ENCODE measurements around the gene JUN. TPM values are rescaled to one million over a fixed set of nuclear protein-coding genes. Genes with fewer than 3 reads are reported as not detected.
A peak's percentile ranks its signal among the peaks of the same experiment; 100 is the strongest.

The JUN gene
- total and polyA plus RNA-seq, 2 donors from 2014 or later = 41.8 to 109 TPM

GRCh38 chr1:58815069-58815685 is 31.3 kb upstream of the JUN start:
- H3K9me3 ChIP-seq (ENCODE audit: control insufficient read depth in 2 of 3, insufficient read depth in 1 of 3, low read length in 3 of 3) = no peaks in the 10 kb centered on the region
- no peaks in the 10 kb centered on the region for H3K27me3 ChIP-seq (ENCODE audit: control insufficient read depth, insufficient read depth, low read length)
- intact Hi-C loops (cut with DNase I) = no loop called here
- no peaks in the 10 kb centered on the region for H3K36me3 ChIP-seq (ENCODE audit: control insufficient read depth in 2 of 3, insufficient read depth in 3 of 3, low read length in 3 of 3)
- peaks cover 0 to 15% (median 5%) of the 10 kb centered on the region in 3 donors for H3K4me1 ChIP-seq (ENCODE audit: control insufficient read depth in 2 of 3, insufficient read depth in 2 of 3, low read depth in 1 of 3, low read length in 3 of 3)
- peak overlapping the region in 2 of 3 donors; percentile 64 to 74 for H3K9ac ChIP-seq (ENCODE audit: low read length in 3 of 3)
- no peak for FAIRE-seq
- H3K27ac ChIP-seq (ENCODE audit: low read depth in 2 of 2, low read length in 2 of 2) = peak overlapping the region; percentile 73 to 87
- peak; percentile 88 to 95 (median 92) for DNase-seq
- peak overlapping the region; percentile 68 to 86 (median 76) for H3K4me3 ChIP-seq (ENCODE audit: low read length in 3 of 3)
- no peak for TF ChIP-seq CTCF (IDR thresholded peaks at IDR 0.05; ENCODE audit: borderline replicate concordance, extremely low read depth, insufficient read depth)

- FAIRE-seq (no peak), DNase-seq (peak; percentile 64 to 89 (median 67))
- Histone ChIP-seq H3K27me3 (ENCODE audit: control insufficient read depth, insufficient read depth, low read length) (no peaks in the 10 kb centered on the region), H3K36me3 (ENCODE audit: control insufficient read depth in 2 of 3, insufficient read depth in 3 of 3, low read length in 3 of 3) (no peaks in the 10 kb centered on the region), H3K4me3 (ENCODE audit: low read length in 3 of 3) (peak overlapping the region; percentile 7 to 86 (median 33)), H3K27ac (ENCODE audit: low read depth in 2 of 2, low read length in 2 of 2) (peak overlapping the region; percentile 73 to 87), H3K4me1 (ENCODE audit: control insufficient read depth in 2 of 3, insufficient read depth in 2 of 3, low read depth in 1 of 3, low read length in 3 of 3) (peaks cover 0 to 15% (median 5%) of the 10 kb centered on the region in 3 donors), H3K9ac (ENCODE audit: low read length in 3 of 3) (peak overlapping the region in 2 of 3 donors; percentile 64 to 74), H3K9me3 (ENCODE audit: control insufficient read depth in 2 of 3, insufficient read depth in 1 of 3, low read length in 3 of 3) (no peaks in the 10 kb centered on the region)
- no peak for TF ChIP-seq CTCF (IDR thresholded peaks at IDR 0.05; ENCODE audit: borderline replicate concordance, extremely low read depth, insufficient read depth)
- intact Hi-C loops (cut with DNase I) = no loop called here
These were observed 30.6 kb upstream of the JUN start for GRCh38 chr1:58814251-58815068.

GRCh38 chr1:58813801-58814200 is 30.0 kb upstream of the JUN start:
- H3K4me3 ChIP-seq (ENCODE audit: low read length in 3 of 3) = no peak overlapping the region
- H3K4me1 ChIP-seq (ENCODE audit: control insufficient read depth in 2 of 3, insufficient read depth in 2 of 3, low read depth in 1 of 3, low read length in 3 of 3) = peaks cover 0 to 17% (median 5%) of the 10 kb centered on the region in 3 donors
- no peaks in the 10 kb centered on the region for H3K36me3 ChIP-seq (ENCODE audit: control insufficient read depth in 2 of 3, insufficient read depth in 3 of 3, low read length in 3 of 3)
- DNase-seq (no peak), FAIRE-seq (no peak)
- peak overlapping the region; percentile 23 to 87 for H3K27ac ChIP-seq (ENCODE audit: low read depth in 2 of 2, low read length in 2 of 2)
- no peaks in the 10 kb centered on the region for H3K9me3 ChIP-seq (ENCODE audit: control insufficient read depth in 2 of 3, insufficient read depth in 1 of 3, low read length in 3 of 3)
- no peaks in the 10 kb centered on the region for H3K27me3 ChIP-seq (ENCODE audit: control insufficient read depth, insufficient read depth, low read length)
- intact Hi-C loops (cut with DNase I) = no loop called here
- no peak overlapping the region for H3K9ac ChIP-seq (ENCODE audit: low read length in 3 of 3)
- TF ChIP-seq CTCF (IDR thresholded peaks at IDR 0.05; ENCODE audit: borderline replicate concordance, extremely low read depth, insufficient read depth) = no peak

Measured in kidney (tissue), 14 donors.